ENCODE results near the gene KCTD14.
"Not testable (repeated sequence)": the region's sequence is repeated elsewhere in the genome, so short reads cannot be mapped to it uniquely, and the experiment has no call there.

KCTD14 gene

GRCh38 chr11:78033040-78033439 is 10.0 kb upstream of the KCTD14 start:
- no peak overlapping the region for H3K4me3 ChIP-seq (IDR thresholded peaks at IDR 0.05; ENCODE audit: insufficient read depth, low read depth, low read length)
- no peaks in the 10 kb centered on the region for H3K27me3 ChIP-seq (ENCODE audit: insufficient read depth, low read depth)

GRCh38 chr11:78032090-78032489 is 9.0 kb upstream of the KCTD14 start:
- no peaks in the 10 kb centered on the region for H3K27me3 ChIP-seq (ENCODE audit: insufficient read depth, low read depth)
- H3K79me2 ChIP-seq (ENCODE audit: insufficient read depth, low read depth): no peaks in the 10 kb centered on the region
- no peak for TF ChIP-seq CTCF (conservative IDR thresholded peaks at IDR 0.05; ENCODE audit: low read depth, low read length)
- H3K36me3 ChIP-seq (ENCODE audit: insufficient read depth): no peaks in the 10 kb centered on the region
- H3K4me1 ChIP-seq (ENCODE audit: low read depth, poor library complexity, severe bottlenecking): peaks cover 13% of the 10 kb centered on the region
- no peaks in the 10 kb centered on the region for H4K20me1 ChIP-seq (ENCODE audit: insufficient read depth)
- peak overlapping the region; percentile 2; the same call in 1 of the 2 replicates for H3K4me2 ChIP-seq
- H2AFZ ChIP-seq (ENCODE audit: low read depth): no peak overlapping the region; the same call in 1 of the 2 replicates
- H3K4me3 ChIP-seq (IDR thresholded peaks at IDR 0.05; ENCODE audit: insufficient read depth, low read depth, low read length): no peak overlapping the region
- H3K27ac ChIP-seq: no peak overlapping the region
- H3K9ac ChIP-seq: no peak overlapping the region

More at GRCh38 chr11:78033040-78033439, 10.0 kb upstream of the KCTD14 start:
- H3K9ac ChIP-seq: no peak overlapping the region
- no peak for TF ChIP-seq CTCF (conservative IDR thresholded peaks at IDR 0.05; ENCODE audit: low read depth, low read length)
- H3K27ac ChIP-seq: no peak overlapping the region
- H3K36me3 ChIP-seq (ENCODE audit: insufficient read depth): no peaks in the 10 kb centered on the region
- H4K20me1 ChIP-seq (ENCODE audit: insufficient read depth): no peaks in the 10 kb centered on the region
- H3K4me2 ChIP-seq: no peak overlapping the region
- H3K4me1 ChIP-seq (ENCODE audit: low read depth, poor library complexity, severe bottlenecking): peaks cover 13% of the 10 kb centered on the region
- no peak overlapping the region for H2AFZ ChIP-seq (ENCODE audit: low read depth)
- no peaks in the 10 kb centered on the region for H3K79me2 ChIP-seq (ENCODE audit: insufficient read depth, low read depth)

GRCh38 chr11:78031629-78032028 is 8.6 kb upstream of the KCTD14 start:
- H4K20me1 ChIP-seq (ENCODE audit: insufficient read depth): no peaks in the 10 kb centered on the region
- H3K27ac ChIP-seq: no peak overlapping the region
- no peaks in the 10 kb centered on the region for H3K36me3 ChIP-seq (ENCODE audit: insufficient read depth)
- peak overlapping the region; percentile 2; the same call in 1 of the 2 replicates for H3K4me2 ChIP-seq
- H3K27me3 ChIP-seq (ENCODE audit: insufficient read depth, low read depth): no peaks in the 10 kb centered on the region
- TF ChIP-seq CTCF (conservative IDR thresholded peaks at IDR 0.05; ENCODE audit: low read depth, low read length): no peak
- H3K4me1 ChIP-seq (ENCODE audit: low read depth, poor library complexity, severe bottlenecking): peaks cover 13% of the 10 kb centered on the region
- no peak overlapping the region for H3K4me3 ChIP-seq (IDR thresholded peaks at IDR 0.05; ENCODE audit: insufficient read depth, low read depth, low read length)
- H2AFZ ChIP-seq (ENCODE audit: low read depth): no peak overlapping the region; the same call in 1 of the 2 replicates
- no peak overlapping the region for H3K9ac ChIP-seq
- H3K79me2 ChIP-seq (ENCODE audit: insufficient read depth, low read depth): no peaks in the 10 kb centered on the region

GRCh38 chr11:78030429-78031325 is 7.6 kb upstream of the KCTD14 start:
- no peak overlapping the region for H3K9ac ChIP-seq
- H3K27ac ChIP-seq: no peak overlapping the region
- no peak for TF ChIP-seq CTCF (conservative IDR thresholded peaks at IDR 0.05; ENCODE audit: low read depth, low read length)
- no peaks in the 10 kb centered on the region for H3K27me3 ChIP-seq (ENCODE audit: insufficient read depth, low read depth)
- no peaks in the 10 kb centered on the region for H4K20me1 ChIP-seq (ENCODE audit: insufficient read depth)
- peaks cover 13% of the 10 kb centered on the region for H3K4me1 ChIP-seq (ENCODE audit: low read depth, poor library complexity, severe bottlenecking)
- no peak overlapping the region for H3K4me2 ChIP-seq
- H3K36me3 ChIP-seq (ENCODE audit: insufficient read depth): no peaks in the 10 kb centered on the region
- no peak overlapping the region for H2AFZ ChIP-seq (ENCODE audit: low read depth)
- no peak overlapping the region for H3K4me3 ChIP-seq (IDR thresholded peaks at IDR 0.05; ENCODE audit: insufficient read depth, low read depth, low read length)
- H3K79me2 ChIP-seq (ENCODE audit: insufficient read depth, low read depth): no peaks in the 10 kb centered on the region

GRCh38 chr11:78028423-78028822 is 5.3 kb upstream of the KCTD14 start:
- H3K27ac ChIP-seq; H3K27me3 ChIP-seq (ENCODE audit: insufficient read depth, low read depth); H3K9ac ChIP-seq; H3K36me3 ChIP-seq (ENCODE audit: insufficient read depth); H2AFZ ChIP-seq (ENCODE audit: low read depth); H4K20me1 ChIP-seq (ENCODE audit: insufficient read depth); H3K79me2 ChIP-seq (ENCODE audit: insufficient read depth, low read depth); H3K4me3 ChIP-seq (IDR thresholded peaks at IDR 0.05; ENCODE audit: insufficient read depth, low read depth, low read length); H3K4me2 ChIP-seq: not testable (repeated sequence)
- H3K4me1 ChIP-seq (ENCODE audit: low read depth, poor library complexity, severe bottlenecking): peaks cover 13% of the 10 kb centered on the region

All from KMS-11 (cell line).